Measurements from ENCODE around the gene APBA2. TPM values are rescaled to one million over a fixed set of nuclear protein-coding genes. Genes with fewer than 3 reads are reported as not detected.
"Not testable (repeated sequence)": the region's sequence is repeated elsewhere in the genome, so short reads cannot be mapped to it uniquely, and the experiment has no call there.

APBA2 gene
- total and polyA plus RNA-seq, 2 of the 4 experiments (the other 2 are of a cell fraction) = 21.7 to 33.0 TPM

DNA sequence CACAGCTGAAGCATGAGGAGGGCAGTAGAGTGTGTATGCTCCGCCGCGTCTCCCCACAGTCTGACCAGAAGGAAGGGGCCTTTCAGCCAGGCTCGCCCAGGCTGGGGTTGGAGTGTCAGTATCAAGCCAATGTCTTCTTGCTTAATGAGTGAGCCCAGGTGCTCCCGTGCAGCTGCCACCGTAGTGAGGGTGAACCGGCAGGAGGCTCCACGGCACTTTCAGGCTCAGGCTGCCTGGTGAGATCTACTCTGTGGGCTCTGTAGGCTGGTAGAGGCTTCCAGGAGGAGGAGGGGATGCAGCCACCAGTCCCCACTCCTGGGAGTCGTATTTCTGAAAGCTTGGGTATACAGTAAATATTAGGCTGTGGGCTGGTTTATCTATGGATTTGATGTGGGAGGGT, 45.5 kb upstream of the APBA2 start:
- H3K23ac ChIP-seq (ENCODE audit: low read depth, low read length); H3K9me3 ChIP-seq (ENCODE audit: control insufficient read depth, insufficient read depth, low read length); H3K56ac ChIP-seq (ENCODE audit: extremely low read depth, insufficient read depth, low read length); H3K14ac ChIP-seq (replicated peaks; ENCODE audit: low read depth, low read length); H2BK15ac ChIP-seq (ENCODE audit: low read depth, low read length); H2BK5ac ChIP-seq (ENCODE audit: low read depth, low read length, poor library complexity, severe bottlenecking); BruUV-seq (replicated peaks); H4K8ac ChIP-seq (ENCODE audit: low read depth in 2 of 2, low read length in 2 of 2); in situ Hi-C loops (cut with MboI; ENCODE audit: low sequenced_read_pairs); H4K20me1 ChIP-seq (ENCODE audit: insufficient read depth, low read length); H3K9ac ChIP-seq (ENCODE audit: low read depth, low read length); intact Hi-C loops (cut with micrococcal nuclease); H2AFZ ChIP-seq (replicated peaks; ENCODE audit: low read length, poor library complexity); CTCF ChIA-PET; H3K27me3 ChIP-seq (ENCODE audit: control insufficient read depth, insufficient read depth, low read length); H2AK9ac ChIP-seq (replicated peaks; ENCODE audit: low read depth, low read length, poor library complexity); H3K9me1 ChIP-seq (ENCODE audit: insufficient read depth, low read length); H2AK5ac ChIP-seq (ENCODE audit: low read depth, low read length); DNase-seq; H3K4me1 ChIP-seq (ENCODE audit: control insufficient read depth, insufficient read depth, low read length); POLR2A ChIA-PET (ENCODE audit: unreplicated experiment); H3K18ac ChIP-seq (ENCODE audit: low read depth, low read length); H3K4me3 ChIP-seq (ENCODE audit: insufficient read depth, low read depth, low read length); H3K36me3 ChIP-seq (ENCODE audit: control insufficient read depth, insufficient read depth, low read length); H3K79me1 ChIP-seq (ENCODE audit: low read depth in 1 of 2, low read length in 2 of 2); ATAC-seq (ENCODE audit: low read depth); H4K91ac ChIP-seq (ENCODE audit: insufficient read depth, low read depth, low read length); H3K4me2 ChIP-seq (ENCODE audit: low read depth, low read length); H3K4ac ChIP-seq (ENCODE audit: low read depth, low read length); dilution Hi-C loops (cut with HindIII; ENCODE audit: low sequenced_read_pairs, unreplicated experiment); H2BK20ac ChIP-seq (ENCODE audit: low read depth, low read length); H3K27ac ChIP-seq (ENCODE audit: insufficient read depth, low read length); H4K5ac ChIP-seq (ENCODE audit: low read depth, low read length); H2BK120ac ChIP-seq (ENCODE audit: low read depth, low read length): not testable (repeated sequence)
- no CpG with 5 or more reads among the region's 9 CpGs for WGBS, 2 experiments (ENCODE audit: extremely low coverage in 2 of 2, insufficient read length in 1 of 2)

DNA sequence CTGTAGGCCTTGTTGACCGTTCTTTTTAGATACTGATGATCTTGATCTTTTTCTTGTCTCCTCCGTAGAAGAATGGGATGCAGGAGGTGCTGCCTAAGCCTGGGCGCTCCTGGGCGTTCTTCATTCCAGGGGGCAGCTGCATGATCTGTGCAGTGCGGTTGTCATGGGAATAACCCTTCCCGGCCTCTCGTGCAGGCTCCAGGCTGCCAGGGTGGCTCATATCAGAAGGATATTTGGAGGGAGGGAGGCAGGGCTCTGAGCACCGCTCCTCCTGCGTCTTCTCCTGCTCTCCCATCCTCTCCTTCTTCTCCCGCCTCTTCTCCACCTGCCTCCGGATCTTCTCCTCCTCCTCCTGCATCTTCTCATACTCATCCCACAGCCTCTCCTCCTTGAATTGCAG, 43.6 kb upstream of the APBA2 start:
- dilution Hi-C loops (cut with HindIII; ENCODE audit: low sequenced_read_pairs, unreplicated experiment); H3K9ac ChIP-seq (ENCODE audit: low read depth, low read length); ATAC-seq (ENCODE audit: low read depth); DNase-seq; H3K4ac ChIP-seq (ENCODE audit: low read depth, low read length); H3K9me1 ChIP-seq (ENCODE audit: insufficient read depth, low read length); H2AFZ ChIP-seq (replicated peaks; ENCODE audit: low read length, poor library complexity); H3K18ac ChIP-seq (ENCODE audit: low read depth, low read length); H4K20me1 ChIP-seq (ENCODE audit: insufficient read depth, low read length); H3K27ac ChIP-seq (ENCODE audit: insufficient read depth, low read length); H3K27me3 ChIP-seq (ENCODE audit: control insufficient read depth, insufficient read depth, low read length); H3K23ac ChIP-seq (ENCODE audit: low read depth, low read length); intact Hi-C loops (cut with micrococcal nuclease); POLR2A ChIA-PET (ENCODE audit: unreplicated experiment); H3K9me3 ChIP-seq (ENCODE audit: control insufficient read depth, insufficient read depth, low read length); H3K4me2 ChIP-seq (ENCODE audit: low read depth, low read length); CTCF ChIA-PET; H4K5ac ChIP-seq (ENCODE audit: low read depth, low read length); H4K91ac ChIP-seq (ENCODE audit: insufficient read depth, low read depth, low read length); H2BK15ac ChIP-seq (ENCODE audit: low read depth, low read length); H3K56ac ChIP-seq (ENCODE audit: extremely low read depth, insufficient read depth, low read length); H2BK20ac ChIP-seq (ENCODE audit: low read depth, low read length); H4K8ac ChIP-seq (ENCODE audit: low read depth in 2 of 2, low read length in 2 of 2); H2AK9ac ChIP-seq (replicated peaks; ENCODE audit: low read depth, low read length, poor library complexity); H2AK5ac ChIP-seq (ENCODE audit: low read depth, low read length); BruUV-seq (replicated peaks); H3K4me1 ChIP-seq (ENCODE audit: control insufficient read depth, insufficient read depth, low read length); H3K36me3 ChIP-seq (ENCODE audit: control insufficient read depth, insufficient read depth, low read length); H3K14ac ChIP-seq (replicated peaks; ENCODE audit: low read depth, low read length); H3K79me1 ChIP-seq (ENCODE audit: low read depth in 1 of 2, low read length in 2 of 2); H2BK120ac ChIP-seq (ENCODE audit: low read depth, low read length); H2BK5ac ChIP-seq (ENCODE audit: low read depth, low read length, poor library complexity, severe bottlenecking); H3K4me3 ChIP-seq (ENCODE audit: insufficient read depth, low read depth, low read length); in situ Hi-C loops (cut with MboI; ENCODE audit: low sequenced_read_pairs): not testable (repeated sequence)
- WGBS, 2 experiments (ENCODE audit: extremely low coverage in 2 of 2, insufficient read length in 1 of 2) = 57% methylated on average over 1 of the region's 11 CpGs; no CpG with 5 or more reads in 1 of the 2 experiments
